ENCODE data around the gene ILF3.

The ILF3 gene

GRCh38 chr19:10691178-10691881 is 37.2 kb downstream of the ILF3 start:
- no peak overlapping the region for H3K4me3 ChIP-seq (ENCODE audit: low read depth, low read length)
- H3K27me3 ChIP-seq (replicated peaks), result no peaks in the 10 kb centered on the region
- H3K36me3 ChIP-seq (replicated peaks), result peaks cover 57% of the 10 kb centered on the region
- in situ Hi-C loops (cut with HindIII; ENCODE audit: low pct_ligation_motif_present, low sequenced_read_pairs), result no loop called here
- H3K27ac ChIP-seq, result no peak overlapping the region
- no peak for TF ChIP-seq CTCF (IDR thresholded peaks at IDR 0.05; ENCODE audit: low read depth, low read length, missing control alignments)
- DNase-seq, result no peak

GRCh38 chr19:10691883-10692282 is 37.7 kb downstream of the ILF3 start:
- Histone ChIP-seq H3K36me3 (replicated peaks) (peaks cover 52% of the 10 kb centered on the region), H3K27ac (no peak overlapping the region)
- in situ Hi-C loops (cut with HindIII; ENCODE audit: low pct_ligation_motif_present, low sequenced_read_pairs), result no loop called here

GRCh38 chr19:10692673-10693264 is 38.6 kb downstream of the ILF3 start:
- H3K4me3 ChIP-seq (ENCODE audit: low read depth, low read length), result no peak overlapping the region
- H3K36me3 ChIP-seq (replicated peaks), result peaks cover 44% of the 10 kb centered on the region
- H3K27ac ChIP-seq, result no peak overlapping the region
- DNase-seq, result no peak
- no peaks in the 10 kb centered on the region for H3K27me3 ChIP-seq (replicated peaks)
- TF ChIP-seq CTCF (IDR thresholded peaks at IDR 0.05; ENCODE audit: low read depth, low read length, missing control alignments), result no peak
- in situ Hi-C loops (cut with HindIII; ENCODE audit: low pct_ligation_motif_present, low sequenced_read_pairs), result no loop called here

More at GRCh38 chr19:10691883-10692282, 37.7 kb downstream of the ILF3 start:
- Histone ChIP-seq H3K4me3 (ENCODE audit: low read depth, low read length) (no peak overlapping the region), H3K27me3 (replicated peaks) (no peaks in the 10 kb centered on the region)
- DNase-seq, result no peak
- TF ChIP-seq CTCF (IDR thresholded peaks at IDR 0.05; ENCODE audit: low read depth, low read length, missing control alignments), result no peak

- no peak for DNase-seq
- Histone ChIP-seq H3K27me3 (replicated peaks) (no peaks in the 10 kb centered on the region), H3K4me3 (ENCODE audit: low read depth, low read length) (no peak overlapping the region), H3K36me3 (replicated peaks) (peaks cover 25% of the 10 kb centered on the region), H3K27ac (no peak overlapping the region)
- in situ Hi-C loops (cut with HindIII; ENCODE audit: low pct_ligation_motif_present, low sequenced_read_pairs), result no loop called here
- TF ChIP-seq CTCF (IDR thresholded peaks at IDR 0.05; ENCODE audit: low read depth, low read length, missing control alignments), result no peak
Observed at GRCh38 chr19:10694706-10695307, 40.7 kb downstream of the ILF3 start.

- H3K27ac ChIP-seq, result no peak overlapping the region
- H3K27me3 ChIP-seq (replicated peaks), result no peaks in the 10 kb centered on the region
- peak overlapping the region; percentile 32 for H3K4me3 ChIP-seq (ENCODE audit: low read depth, low read length)
- TF ChIP-seq CTCF (IDR thresholded peaks at IDR 0.05; ENCODE audit: low read depth, low read length, missing control alignments), result no peak
- peak; percentile 94 for DNase-seq
- in situ Hi-C loops (cut with HindIII; ENCODE audit: low pct_ligation_motif_present, low sequenced_read_pairs), result no loop called here
- peaks cover 20% of the 10 kb centered on the region for H3K36me3 ChIP-seq (replicated peaks)
Observed at GRCh38 chr19:10695401-10696398, 41.6 kb downstream of the ILF3 start.
